ENCODE results near the gene ABCB1.
A peak's percentile ranks its signal among the peaks of the same experiment; 100 is the strongest.

The ABCB1 gene

GRCh38 chr7:87561702-87562101 is 39.0 kb downstream of the ABCB1 start:
- Mint-ChIP-seq H3K27me3 (no peaks in the 10 kb centered on the region), H3K27ac (no peak overlapping the region), H3K9me3 (no peaks in the 10 kb centered on the region), H3K4me1 (ENCODE audit: low read depth) (peaks cover 5% of the 10 kb centered on the region), H3K4me3 (no peak overlapping the region), H3K36me3 (ENCODE audit: low read depth) (peaks cover 29% of the 10 kb centered on the region)
- no peak for DNase-seq

- no peak overlapping the region for H3K27ac Mint-ChIP-seq
- no peak overlapping the region for H3K4me3 Mint-ChIP-seq
- no peak for DNase-seq
- peaks cover 5% of the 10 kb centered on the region for H3K4me1 Mint-ChIP-seq (ENCODE audit: low read depth)
- peaks cover 23% of the 10 kb centered on the region for H3K36me3 Mint-ChIP-seq (ENCODE audit: low read depth)
- H3K27me3 Mint-ChIP-seq, result no peaks in the 10 kb centered on the region
- no peaks in the 10 kb centered on the region for H3K9me3 Mint-ChIP-seq
Observed at GRCh38 chr7:87561102-87561501, 39.6 kb downstream of the ABCB1 start.

GRCh38 chr7:87552351-87552900 is 48.3 kb downstream of the ABCB1 start:
- no peaks in the 10 kb centered on the region for H3K4me1 Mint-ChIP-seq (ENCODE audit: low read depth)
- no peaks in the 10 kb centered on the region for H3K27me3 Mint-ChIP-seq
- no peak for DNase-seq
- H3K27ac Mint-ChIP-seq, result no peak overlapping the region
- no peaks in the 10 kb centered on the region for H3K9me3 Mint-ChIP-seq
- no peak overlapping the region for H3K4me3 Mint-ChIP-seq
- H3K36me3 Mint-ChIP-seq (ENCODE audit: low read depth), result peaks cover 34% of the 10 kb centered on the region

- peaks cover 46% of the 10 kb centered on the region for H3K36me3 Mint-ChIP-seq (ENCODE audit: low read depth)
- DNase-seq, result no peak
- no peak overlapping the region for H3K27ac Mint-ChIP-seq
- H3K4me3 Mint-ChIP-seq, result no peak overlapping the region
- H3K4me1 Mint-ChIP-seq (ENCODE audit: low read depth), result peaks cover 4% of the 10 kb centered on the region
- H3K27me3 Mint-ChIP-seq, result no peaks in the 10 kb centered on the region
- H3K9me3 Mint-ChIP-seq, result no peaks in the 10 kb centered on the region
Observed at GRCh38 chr7:87548123-87548919, 52.4 kb downstream of the ABCB1 start.

- Mint-ChIP-seq H3K27ac (no peak overlapping the region), H3K4me1 (ENCODE audit: low read depth) (peaks cover 4% of the 10 kb centered on the region), H3K27me3 (no peaks in the 10 kb centered on the region)
Observed at GRCh38 chr7:87545760-87546159, 54.9 kb downstream of the ABCB1 start.

GRCh38 chr7:87543623-87544022 is 57.1 kb downstream of the ABCB1 start:
- Mint-ChIP-seq H3K36me3 (ENCODE audit: low read depth) (peaks cover 43% of the 10 kb centered on the region), H3K4me1 (ENCODE audit: low read depth) (peaks cover 4% of the 10 kb centered on the region), H3K9me3 (no peaks in the 10 kb centered on the region), H3K27ac (peak overlapping the region; percentile 34), H3K4me3 (no peak overlapping the region), H3K27me3 (no peaks in the 10 kb centered on the region)
- no peak for DNase-seq

More at GRCh38 chr7:87545760-87546159, 54.9 kb downstream of the ABCB1 start:
- Mint-ChIP-seq H3K4me3 (no peak overlapping the region), H3K9me3 (no peaks in the 10 kb centered on the region), H3K36me3 (ENCODE audit: low read depth) (peaks cover 53% of the 10 kb centered on the region)
- DNase-seq, result no peak

GRCh38 chr7:87541648-87542047 is 59.0 kb downstream of the ABCB1 start:
- Mint-ChIP-seq H3K27ac (no peak overlapping the region), H3K4me3 (no peak overlapping the region), H3K36me3 (ENCODE audit: low read depth) (peaks cover 44% of the 10 kb centered on the region), H3K9me3 (no peaks in the 10 kb centered on the region), H3K27me3 (no peaks in the 10 kb centered on the region), H3K4me1 (ENCODE audit: low read depth) (peaks cover 4% of the 10 kb centered on the region)
- no peak for DNase-seq

GRCh38 chr7:87538052-87538451 is 62.6 kb downstream of the ABCB1 start:
- no peaks in the 10 kb centered on the region for H3K27me3 Mint-ChIP-seq
- peaks cover 40% of the 10 kb centered on the region for H3K36me3 Mint-ChIP-seq (ENCODE audit: low read depth)
- H3K4me3 Mint-ChIP-seq, result no peak overlapping the region
- no peak for DNase-seq
- H3K27ac Mint-ChIP-seq, result no peak overlapping the region
- no peaks in the 10 kb centered on the region for H3K9me3 Mint-ChIP-seq
- H3K4me1 Mint-ChIP-seq (ENCODE audit: low read depth), result no peaks in the 10 kb centered on the region

GRCh38 chr7:87534072-87534471 is 66.6 kb downstream of the ABCB1 start:
- H3K27ac Mint-ChIP-seq, result no peak overlapping the region
- H3K27me3 Mint-ChIP-seq, result no peaks in the 10 kb centered on the region
- no peak overlapping the region for H3K4me3 Mint-ChIP-seq
- peaks cover 34% of the 10 kb centered on the region for H3K36me3 Mint-ChIP-seq (ENCODE audit: low read depth)
- H3K9me3 Mint-ChIP-seq, result no peaks in the 10 kb centered on the region
- H3K4me1 Mint-ChIP-seq (ENCODE audit: low read depth), result no peaks in the 10 kb centered on the region
- DNase-seq, result no peak

GRCh38 chr7:87530126-87530525 is 70.6 kb downstream of the ABCB1 start:
- DNase-seq, result no peak
- no peak overlapping the region for H3K4me3 Mint-ChIP-seq
- H3K27me3 Mint-ChIP-seq, result no peaks in the 10 kb centered on the region
- H3K27ac Mint-ChIP-seq, result no peak overlapping the region
- no peaks in the 10 kb centered on the region for H3K9me3 Mint-ChIP-seq
- H3K4me1 Mint-ChIP-seq (ENCODE audit: low read depth), result no peaks in the 10 kb centered on the region
- peaks cover 45% of the 10 kb centered on the region for H3K36me3 Mint-ChIP-seq (ENCODE audit: low read depth)

- peaks cover 40% of the 10 kb centered on the region for H3K36me3 Mint-ChIP-seq (ENCODE audit: low read depth)
- no peak overlapping the region for H3K27ac Mint-ChIP-seq
- H3K9me3 Mint-ChIP-seq, result no peaks in the 10 kb centered on the region
- no peaks in the 10 kb centered on the region for H3K27me3 Mint-ChIP-seq
- no peak for DNase-seq
- H3K4me1 Mint-ChIP-seq (ENCODE audit: low read depth), result no peaks in the 10 kb centered on the region
- no peak overlapping the region for H3K4me3 Mint-ChIP-seq
Observed at GRCh38 chr7:87528730-87529129, 72.0 kb downstream of the ABCB1 start.

- no peak for DNase-seq
- no peak overlapping the region for H3K27ac Mint-ChIP-seq
- H3K36me3 Mint-ChIP-seq (ENCODE audit: low read depth), result peaks cover 26% of the 10 kb centered on the region
- no peaks in the 10 kb centered on the region for H3K4me1 Mint-ChIP-seq (ENCODE audit: low read depth)
- H3K4me3 Mint-ChIP-seq, result no peak overlapping the region
- no peaks in the 10 kb centered on the region for H3K9me3 Mint-ChIP-seq
- H3K27me3 Mint-ChIP-seq, result no peaks in the 10 kb centered on the region
Observed at GRCh38 chr7:87518735-87519134, 81.9 kb downstream of the ABCB1 start.

GRCh38 chr7:87517891-87518290 is 82.8 kb downstream of the ABCB1 start:
- no peak for DNase-seq
- Mint-ChIP-seq H3K36me3 (ENCODE audit: low read depth) (peaks cover 31% of the 10 kb centered on the region), H3K27me3 (no peaks in the 10 kb centered on the region), H3K9me3 (no peaks in the 10 kb centered on the region), H3K27ac (no peak overlapping the region), H3K4me1 (ENCODE audit: low read depth) (no peaks in the 10 kb centered on the region), H3K4me3 (no peak overlapping the region)

GRCh38 chr7:87517136-87517815 is 83.4 kb downstream of the ABCB1 start:
- DNase-seq, result no peak
- peaks cover 31% of the 10 kb centered on the region for H3K36me3 Mint-ChIP-seq (ENCODE audit: low read depth)

GRCh38 chr7:87513735-87514335 is 86.8 kb downstream of the ABCB1 start:
- Mint-ChIP-seq H3K36me3 (ENCODE audit: low read depth) (peaks cover 24% of the 10 kb centered on the region), H3K9me3 (no peaks in the 10 kb centered on the region), H3K4me1 (ENCODE audit: low read depth) (peaks cover 2% of the 10 kb centered on the region), H3K27me3 (no peaks in the 10 kb centered on the region), H3K27ac (no peak overlapping the region), H3K4me3 (no peak overlapping the region)
- no peak for DNase-seq

More at GRCh38 chr7:87517136-87517815, 83.4 kb downstream of the ABCB1 start:
- H3K27me3 Mint-ChIP-seq, result no peaks in the 10 kb centered on the region
- no peak overlapping the region for H3K4me3 Mint-ChIP-seq
- H3K4me1 Mint-ChIP-seq (ENCODE audit: low read depth), result no peaks in the 10 kb centered on the region
- H3K27ac Mint-ChIP-seq, result no peak overlapping the region
- no peaks in the 10 kb centered on the region for H3K9me3 Mint-ChIP-seq
